SK-N-SH (cell line): ENCODE measurements around the gene PDK2. TPM values are rescaled to one million over a fixed set of nuclear protein-coding genes. Genes with fewer than 3 reads are reported as not detected.
A peak's percentile ranks its signal among the peaks of the same experiment; 100 is the strongest.

Experiments
- CTCF ChIA-PET: fragments of 300-600, 350-600 bp; formaldehyde crosslinking; extraction: SDS; loops from one replicate; lab custom pipeline; 2021; lab: Yijun Ruan, JAX
- POLR2A ChIA-PET: fragments of 350-600 bp; sonication (Branson Sonifier 250); formaldehyde crosslinking; extraction: SDS; loops from one replicate; lab custom pipeline; 2020; ENCODE audit warnings: antibody characterized with exemption, inconsistent platforms; lab: Yijun Ruan, JAX
- DNase-seq: peaks from one replicate; pipeline ENCODE4 v3.0.0; 2012
- H2AFZ ChIP-seq: fragments of 200-600 bp; sonication (generic); 2 replicates; pipeline ENCODE4 v1.8.1; 2016; ENCODE audit warnings: antibody characterized with exemption, mild to moderate bottlenecking, low read depth
- H3F3A ChIP-seq: fragments of 200-600 bp; sonication (generic); replicated peaks from 2 replicates; pipeline ENCODE3; 2016; ENCODE audit warnings: antibody characterized with exemption, mild to moderate bottlenecking; ENCODE audit not compliant: insufficient read depth
- H3K27ac ChIP-seq, 2 experiments: fragments of 200-500 bp in 1 of 2; fragments of 200-600 bp in 1 of 2; sonication (Bioruptor generic) in 1 of 2; sonication (generic), shearing (Covaris generic) in 1 of 2; 2 replicates each; pipeline versions ENCODE4 v1.5.1 to v1.6.1; 2014 to 2016; ENCODE audit warnings: low read depth in 2 of 2, inconsistent platforms in 1 of 2, low read length in 1 of 2, mild to moderate bottlenecking in 1 of 2, mixed read lengths in 1 of 2
- H3K27me3 ChIP-seq: fragments of 200-600 bp; sonication (generic), shearing (Covaris generic); 2 replicates; pipeline ENCODE4 v1.6.1; 2016; ENCODE audit warnings: mixed run types; ENCODE audit not compliant: insufficient read depth
- H3K36me3 ChIP-seq, 2 experiments: fragments of 200-500 bp in 1 of 2; fragments of 200-600 bp in 1 of 2; sonication (Bioruptor generic) in 1 of 2; sonication (generic) in 1 of 2; replicated peaks in 1 of 2; 2 replicates each; pipeline versions ENCODE3 to v1.5.1; 2014 to 2016; ENCODE audit warnings: low read length in 1 of 2, mild to moderate bottlenecking in 1 of 2; ENCODE audit not compliant: insufficient read depth in 2 of 2, control insufficient read depth in 1 of 2
- H3K4me1 ChIP-seq, 2 experiments: fragments of 200-500 bp in 1 of 2; fragments of 200-600 bp in 1 of 2; sonication (Bioruptor generic) in 1 of 2; sonication (generic), shearing (Covaris generic) in 1 of 2; 2 replicates each; pipeline versions ENCODE4 v1.5.1 to v1.6.1; 2014 to 2016; ENCODE audit warnings: low read depth in 1 of 2, low read length in 1 of 2, mixed run types in 1 of 2; ENCODE audit not compliant: insufficient read depth in 2 of 2, control insufficient read depth in 1 of 2
- H3K4me2 ChIP-seq: fragments of 200-600 bp; sonication (generic), shearing (Covaris generic); 2 replicates; pipeline ENCODE4 v1.6.1; 2017; ENCODE audit warnings: mixed run types
- H3K4me3 ChIP-seq, 2 experiments: fragments of 200-500 bp in 1 of 2; fragments of 200-600 bp in 1 of 2; sonication (Bioruptor generic) in 1 of 2; sonication (generic), shearing (Covaris generic) in 1 of 2; 2 replicates each; pipeline versions ENCODE4 v1.5.1 to v1.8.1; 2014 to 2016; ENCODE audit warnings: low read depth in 2 of 2, inconsistent platforms in 1 of 2, low read length in 1 of 2, mild to moderate bottlenecking in 1 of 2, mixed read lengths in 1 of 2, moderate library complexity in 1 of 2
- H3K79me2 ChIP-seq: fragments of 200-600 bp; sonication (generic); 2 replicates; pipeline ENCODE4 v1.8.1; 2017; ENCODE audit warnings: mild to moderate bottlenecking; ENCODE audit not compliant: insufficient read depth
- H3K9ac ChIP-seq: fragments of 200-600 bp; sonication (generic); 2 replicates; pipeline ENCODE4 v1.6.1; 2017; ENCODE audit warnings: mixed run types
- H3K9me2 ChIP-seq: fragments of 200-600 bp; sonication (generic); 2 replicates; pipeline ENCODE4 v1.6.1; 2017; ENCODE audit warnings: mixed run types
- H3K9me3 ChIP-seq: fragments of 200-600 bp; sonication (generic); 2 replicates; pipeline ENCODE4 v1.6.1; 2017; ENCODE audit warnings: mixed run types, mild to moderate bottlenecking, moderate library complexity
- H4K20me1 ChIP-seq: fragments of 200-600 bp; sonication (generic); 2 replicates; pipeline ENCODE4 v1.6.1; 2017; ENCODE audit warnings: mild to moderate bottlenecking, mixed run types; ENCODE audit not compliant: insufficient read depth
- CHD2 ChIP-seq: fragments of 150-350 bp; IDR thresholded peaks from 2 replicates; pipeline ENCODE4 v1.6.1; 2018; ENCODE audit warnings: low read length; ENCODE audit not compliant: partially characterized antibody
- CTCF ChIP-seq: fragments of 200-600 bp; sonication (generic); IDR thresholded peaks from 2 replicates; pipeline ENCODE4 v1.6.1; 2017; ENCODE audit warnings: antibody characterized with exemption, mild to moderate bottlenecking, moderate library complexity
- ELF1 ChIP-seq: IDR thresholded peaks from 2 replicates; pipeline ENCODE4 v1.4.0; 2012
- EP300 ChIP-seq, 2 experiments: IDR thresholded peaks; 2 replicates each; pipeline versions ENCODE4 v1.4.0 to v1.6.1; 2012; ENCODE audit warnings: borderline replicate concordance in 1 of 2, low read depth in 1 of 2, low read length in 1 of 2
- EZH2phosphoT487 ChIP-seq: fragments of 200-600 bp; sonication (generic); IDR thresholded peaks from 2 replicates; pipeline ENCODE4 v1.6.1; 2017; ENCODE audit warnings: low read depth, mixed run types, mild to moderate bottlenecking, antibody characterized with exemption, moderate library complexity, borderline replicate concordance
- FOSL2 ChIP-seq: IDR thresholded peaks from 2 replicates; pipeline ENCODE4 v1.4.0; 2012; ENCODE audit warnings: low read depth, mild to moderate bottlenecking, moderate library complexity, borderline replicate concordance
- FOXJ3 ChIP-seq: sonication (generic); formaldehyde crosslinking; IDR thresholded peaks from 2 replicates; pipeline ENCODE4 v1.5.1; 2020; ENCODE audit warnings: mild to moderate bottlenecking, missing genetic modification reagents
- FOXM1 ChIP-seq: IDR thresholded peaks from 2 replicates; pipeline ENCODE4 v1.4.0; 2012; ENCODE audit warnings: low read depth, mild to moderate bottlenecking
- GABPA ChIP-seq: IDR thresholded peaks from 2 replicates; pipeline ENCODE4 v1.4.0; 2012; ENCODE audit warnings: low read depth, mild to moderate bottlenecking
- GATA2 ChIP-seq: sonication (generic); formaldehyde crosslinking; IDR thresholded peaks from 2 replicates; pipeline ENCODE4 v1.5.0; 2020; ENCODE audit warnings: mild to moderate bottlenecking, missing genetic modification reagents
- JUND ChIP-seq: IDR thresholded peaks from 2 replicates; pipeline ENCODE4 v1.4.0; 2012
- MEF2A ChIP-seq: IDR thresholded peaks from 2 replicates; pipeline ENCODE4 v1.4.0; 2012; ENCODE audit warnings: low read depth, borderline replicate concordance
- NFIC ChIP-seq: IDR thresholded peaks from 2 replicates; pipeline ENCODE4 v1.4.0; 2012; ENCODE audit warnings: borderline replicate concordance
- NRF1 ChIP-seq: IDR thresholded peaks from 2 replicates; pipeline ENCODE4 v1.6.1; 2012; ENCODE audit warnings: low read depth, mild to moderate bottlenecking, low read length
- PBX3 ChIP-seq: IDR thresholded peaks from 2 replicates; pipeline ENCODE4; 2012
- POLR2AphosphoS5 ChIP-seq: IDR thresholded peaks from 2 replicates; pipeline ENCODE4 v1.6.1; 2012; ENCODE audit warnings: low read depth, low read length
- RCOR1 ChIP-seq: fragments of 150-350 bp; IDR thresholded peaks from 2 replicates; pipeline ENCODE4 v1.6.1; 2017; ENCODE audit warnings: antibody characterized with exemption, low read length
- RFX5 ChIP-seq: IDR thresholded peaks from 2 replicates; pipeline ENCODE4 v1.6.1; 2012; ENCODE audit warnings: mild to moderate bottlenecking, improper control_type of control experiment, low read length
- RXRA ChIP-seq: IDR thresholded peaks from 2 replicates; pipeline ENCODE4 v1.4.0; 2012; ENCODE audit warnings: low read depth, mild to moderate bottlenecking, borderline replicate concordance
- SIN3A ChIP-seq: IDR thresholded peaks from 2 replicates; pipeline ENCODE4 v1.6.1; 2012; ENCODE audit warnings: low read depth, mild to moderate bottlenecking, low read length, moderate library complexity, borderline replicate concordance
- SMC3 ChIP-seq: IDR thresholded peaks from 2 replicates; pipeline ENCODE4 v1.6.1; 2012; ENCODE audit warnings: low read depth, low read length, improper control_type of control experiment
- TAF1 ChIP-seq: IDR thresholded peaks from 2 replicates; pipeline ENCODE4 v1.6.1; 2012; ENCODE audit warnings: low read depth, mild to moderate bottlenecking, low read length, moderate library complexity, borderline replicate concordance
- TCF12 ChIP-seq: IDR thresholded peaks from 2 replicates; pipeline ENCODE4 v1.4.0; 2012
- TEAD4 ChIP-seq: IDR thresholded peaks from 2 replicates; pipeline ENCODE4 v1.4.0; 2012; ENCODE audit warnings: mild to moderate bottlenecking, borderline replicate concordance; ENCODE audit not compliant: insufficient read depth
- USF1 ChIP-seq: IDR thresholded peaks from 2 replicates; pipeline ENCODE4 v1.4.0; 2012; ENCODE audit warnings: low read depth, borderline replicate concordance
- USF2 ChIP-seq: fragments of 150-350 bp; IDR thresholded peaks from 2 replicates; pipeline ENCODE4 v1.6.1; 2017; ENCODE audit warnings: antibody characterized with exemption, low read length, low read depth, borderline replicate concordance
- YY1 ChIP-seq: IDR thresholded peaks from 2 replicates; pipeline ENCODE4 v1.4.0; 2012; ENCODE audit warnings: low read depth, mild to moderate bottlenecking
- ZBTB33 ChIP-seq: IDR thresholded peaks from 2 replicates; pipeline ENCODE4 v1.4.0; 2012; ENCODE audit warnings: low read depth, borderline replicate concordance
- WGBS: methylation state at CpG from one replicate; pipeline ENCODE4 v1.1.6; 2017; ENCODE audit warnings: low lambda C conversion rate; 5-methylcytosine and 5-hydroxymethylcytosine counted together
- polyA plus RNA-seq, 3 experiments: library from polyadenylated mRNA; depleted of rRNA; stranded (reverse); fragments of >200 nt; gene quantifications; 2 replicates each; pipeline ENCODE4 v1.2.3, GENCODE V29; 2012

Gene PDK2
- polyA plus RNA-seq, 1 of the 3 experiments (the other 2 are of a cell fraction): 124 TPM

- peak overlapping the region; percentile 96 for H3K4me2 ChIP-seq
- H3K4me1 ChIP-seq: peaks cover 44 to 64% of the 10 kb centered on the region in 2 experiments
- H3K27ac ChIP-seq: peak overlapping the region; percentile 77 to 100
- WGBS: 24% methylated on average over 19 of the region's 20 CpGs
- no peak overlapping the region for H3K4me3 ChIP-seq
- H3K9me3 ChIP-seq: no peaks in the 10 kb centered on the region
- POLR2A ChIA-PET: no interaction called here
- H4K20me1 ChIP-seq: 0 out of 2 replicates have a peak, but pooled peaks cover 12% of the 10 kb centered on the region
- no peak overlapping the region for H2AFZ ChIP-seq
- H3K9me2 ChIP-seq: no peaks in the 10 kb centered on the region
- DNase-seq: peak; percentile 64
- H3K79me2 ChIP-seq: peaks cover 95% of the 10 kb centered on the region
- peaks cover 78% of the 10 kb centered on the region for H3F3A ChIP-seq
- peak overlapping the region; percentile 98 for H3K9ac ChIP-seq
- no peaks in the 10 kb centered on the region for H3K27me3 ChIP-seq
- H3K36me3 ChIP-seq: peaks cover 19 to 51% of the 10 kb centered on the region in 2 experiments
- CTCF ChIA-PET: interaction anchor here (0.6 to 6.2 kb wide), 11 partner anchors 8 to 630 kb away, joined by 3 to 51 read pairs (median 3); partner anchors contain the start of gene ITGA3
- TF ChIP-seq RXRA (peak; percentile 96), ELF1 (no peak; the same call in none of the 2 replicates), GATA2 (CRISPR knock-in tag) (no peak), PBX3 (peak; percentile 68), MEF2A (no peak), FOSL2 (peak; percentile 99), YY1 (peak; percentile 44; the same call in 1 of the 2 replicates), SIN3A (0 out of 2 replicates have a peak, but pooled peaks have one; percentile 57), RCOR1 (no peak), GABPA (peak; percentile 50; the same call in 1 of the 2 replicates), NRF1 (no peak), NFIC (peak; percentile 84), EP300 (IDR thresholded peaks at IDR 0.05; ENCODE audit: borderline replicate concordance in 1 of 2, low read depth in 1 of 2, low read length in 1 of 2) (peak in 1 of 2 experiments; percentile 89; a peak in 2 of 4 replicates), RFX5 (no peak), USF2 (no peak), CHD2 (no peak), ZBTB33 (0 out of 2 replicates have a peak, but pooled peaks have one; percentile 73), POLR2AphosphoS5 (peak; percentile 62; the same call in 1 of the 2 replicates), USF1 (no peak; the same call in 1 of the 2 replicates), TAF1 (peak; percentile 16; the same call in 1 of the 2 replicates), CTCF (no peak), TEAD4 (peak; percentile 83), JUND (peak; percentile 96), FOXJ3 (CRISPR knock-in tag) (no peak), SMC3 (no peak), FOXM1 (peak; percentile 79; the same call in 1 of the 2 replicates), EZH2phosphoT487 (no peak), TCF12 (peak; percentile 92)
These were observed 30.7 kb upstream of the PDK2 start for GRCh38 chr17:50064253-50065001.
